Uterus (tissue), 4 donors: ENCODE results near the gene APC. TPM values are rescaled to one million over a fixed set of nuclear protein-coding genes. Genes with fewer than 3 reads are reported as not detected.

ENCODE experiments used
- DNase-seq, 2 donors: peaks; one replicate each; pipeline ENCODE4 v3.0.0-alpha.2; 2019 to 2020
- H3K27ac ChIP-seq, 2 donors: fragments of 200-600 bp; sonication (generic); 1 replicate in 1 of 2; 2 replicates in 1 of 2; pipeline ENCODE4 v1.5.1; 2016 to 2018
- H3K27me3 ChIP-seq, 2 donors: fragments of 200-600 bp; sonication (generic); one replicate each; pipeline ENCODE4 v1.5.1; 2018 to 2019; ENCODE audit warnings: control low read depth in 1 of 2
- H3K36me3 ChIP-seq, 2 donors: fragments of 200-600 bp; sonication (generic); one replicate each; pipeline ENCODE4 v1.5.1; 2019; ENCODE audit warnings: control low read depth in 1 of 2
- H3K4me1 ChIP-seq, 2 donors: fragments of 200-600 bp; sonication (generic); one replicate each; pipeline ENCODE4 v1.5.1; 2018 to 2019; ENCODE audit warnings: control low read depth in 1 of 2
- H3K4me3 ChIP-seq, 2 donors: fragments of 200-600 bp; sonication (generic); 1 replicate in 1 of 2; 2 replicates in 1 of 2; pipeline ENCODE4 v1.5.1; 2018 to 2019; ENCODE audit warnings: mild to moderate bottlenecking in 1 of 2
- H3K9me3 ChIP-seq, 2 donors: fragments of 200-600 bp; sonication (generic); one replicate each; pipeline ENCODE4 v1.5.1; 2019; ENCODE audit warnings: control low read depth in 1 of 2
- POLR2A ChIP-seq, 2 donors: fragments of 450-650 bp; IDR thresholded peaks; one replicate each; pipeline ENCODE4 v1.6.1; 2016; ENCODE audit warnings: antibody characterized with exemption in 2 of 2, mild to moderate bottlenecking in 1 of 2, moderate library complexity in 1 of 2
- intact Hi-C: fragments of 100-400 bp; cut with DNase I; formaldehyde crosslinking; loops from one replicate; pipeline ENCODE4 v1.15.1; 2023; ENCODE audit warnings: low total_unique reads
- total RNA-seq, 4 donors: library from RNA; depleted of rRNA in 3 of 4; stranded (reverse); fragments of >200 nt in 3 of 4; gene quantifications; one replicate each; pipeline versions ENCODE4 v1.1.0 to v1.2.4, GENCODE V29; 2014 to 2023
- TF ChIP-seq, protein P1 (sequence below), 4 experiments: fragments of 200-600 bp in 2 of 4; fragments of 450-650 bp in 2 of 4; sonication (generic) in 2 of 4; IDR thresholded peaks; one replicate each; pipeline ENCODE4 v1.5.1; 2016 to 2019; ENCODE audit warnings: antibody characterized with exemption in 4 of 4, mild to moderate bottlenecking in 2 of 4, moderate library complexity in 1 of 4
- donor health status: DM: yes; HTN: yes; CAD: no.

APC gene
- total RNA-seq, 4 donors from 2014 or later, result 45.4 to 132 (median 91.7) TPM

GRCh38 chr5:112787896-112788295 is 50.2 kb downstream of the APC start:
- H3K4me3 ChIP-seq, result no peak overlapping the region

GRCh38 chr5:112793201-112793600 is 55.5 kb downstream of the APC start:
- Histone ChIP-seq H3K4me3 (no peak overlapping the region), H3K36me3 (no peaks in the 10 kb centered on the region), H3K27ac (no peak overlapping the region), H3K9me3 (no peaks in the 10 kb centered on the region), H3K27me3 (no peaks in the 10 kb centered on the region), H3K4me1 (no peaks in the 10 kb centered on the region)
- TF ChIP-seq, protein P1, sequence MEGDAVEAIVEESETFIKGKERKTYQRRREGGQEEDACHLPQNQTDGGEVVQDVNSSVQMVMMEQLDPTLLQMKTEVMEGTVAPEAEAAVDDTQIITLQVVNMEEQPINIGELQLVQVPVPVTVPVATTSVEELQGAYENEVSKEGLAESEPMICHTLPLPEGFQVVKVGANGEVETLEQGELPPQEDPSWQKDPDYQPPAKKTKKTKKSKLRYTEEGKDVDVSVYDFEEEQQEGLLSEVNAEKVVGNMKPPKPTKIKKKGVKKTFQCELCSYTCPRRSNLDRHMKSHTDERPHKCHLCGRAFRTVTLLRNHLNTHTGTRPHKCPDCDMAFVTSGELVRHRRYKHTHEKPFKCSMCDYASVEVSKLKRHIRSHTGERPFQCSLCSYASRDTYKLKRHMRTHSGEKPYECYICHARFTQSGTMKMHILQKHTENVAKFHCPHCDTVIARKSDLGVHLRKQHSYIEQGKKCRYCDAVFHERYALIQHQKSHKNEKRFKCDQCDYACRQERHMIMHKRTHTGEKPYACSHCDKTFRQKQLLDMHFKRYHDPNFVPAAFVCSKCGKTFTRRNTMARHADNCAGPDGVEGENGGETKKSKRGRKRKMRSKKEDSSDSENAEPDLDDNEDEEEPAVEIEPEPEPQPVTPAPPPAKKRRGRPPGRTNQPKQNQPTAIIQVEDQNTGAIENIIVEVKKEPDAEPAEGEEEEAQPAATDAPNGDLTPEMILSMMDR (IDR thresholded peaks at IDR 0.05), result no peak
- TF ChIP-seq POLR2A (IDR thresholded peaks at IDR 0.05), result no peak
- intact Hi-C loops, result no loop called here
- DNase-seq, result no peak

More at GRCh38 chr5:112787896-112788295, 50.2 kb downstream of the APC start:
- Histone ChIP-seq H3K4me1 (no peaks in the 10 kb centered on the region), H3K36me3 (no peaks in the 10 kb centered on the region), H3K27me3 (no peaks in the 10 kb centered on the region), H3K27ac (no peak overlapping the region), H3K9me3 (no peaks in the 10 kb centered on the region)
- no peak for DNase-seq
- TF ChIP-seq, protein P1 (IDR thresholded peaks at IDR 0.05), result no peak
- no peak for TF ChIP-seq POLR2A (IDR thresholded peaks at IDR 0.05)
- intact Hi-C loops, result no loop called here

GRCh38 chr5:112794410-112794809 is 56.7 kb downstream of the APC start:
- Histone ChIP-seq H3K4me3 (no peak overlapping the region), H3K4me1 (no peaks in the 10 kb centered on the region), H3K9me3 (no peaks in the 10 kb centered on the region), H3K27ac (no peak overlapping the region), H3K36me3 (no peaks in the 10 kb centered on the region), H3K27me3 (no peaks in the 10 kb centered on the region)
- TF ChIP-seq, protein P1 (IDR thresholded peaks at IDR 0.05), result no peak
- TF ChIP-seq POLR2A (IDR thresholded peaks at IDR 0.05), result no peak
- DNase-seq, result no peak
- intact Hi-C loops, result no loop called here

DNA sequence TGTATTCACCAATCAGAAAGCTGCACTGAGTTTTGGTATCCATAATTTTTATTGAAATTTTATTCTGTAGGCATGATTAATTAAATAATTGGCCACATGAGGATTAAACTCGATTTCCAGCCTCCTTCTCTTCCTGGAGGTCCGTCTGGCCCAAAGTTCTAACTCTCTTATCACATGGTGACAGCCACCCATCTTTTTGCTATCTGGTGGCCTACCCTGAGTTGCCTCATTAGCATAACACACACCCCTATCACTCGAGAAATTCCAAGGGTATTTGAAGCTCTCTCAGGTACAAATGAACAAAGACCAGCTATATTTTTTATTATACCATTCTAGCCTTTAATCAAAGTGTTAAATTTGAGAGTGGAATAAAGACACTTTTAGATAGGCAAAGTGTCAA is 57.7 kb downstream of the APC start:
- TF ChIP-seq, protein P1 (IDR thresholded peaks at IDR 0.05), result no peak
- TF ChIP-seq POLR2A (IDR thresholded peaks at IDR 0.05), result no peak
- no peaks in the 10 kb centered on the region for H3K9me3 ChIP-seq
- DNase-seq, result no peak
- H3K27ac ChIP-seq, result no peak overlapping the region
- no peak overlapping the region for H3K4me3 ChIP-seq
- H3K27me3 ChIP-seq, result no peaks in the 10 kb centered on the region
- intact Hi-C loops, result no loop called here
- H3K36me3 ChIP-seq, result no peaks in the 10 kb centered on the region
- no peaks in the 10 kb centered on the region for H3K4me1 ChIP-seq

DNA sequence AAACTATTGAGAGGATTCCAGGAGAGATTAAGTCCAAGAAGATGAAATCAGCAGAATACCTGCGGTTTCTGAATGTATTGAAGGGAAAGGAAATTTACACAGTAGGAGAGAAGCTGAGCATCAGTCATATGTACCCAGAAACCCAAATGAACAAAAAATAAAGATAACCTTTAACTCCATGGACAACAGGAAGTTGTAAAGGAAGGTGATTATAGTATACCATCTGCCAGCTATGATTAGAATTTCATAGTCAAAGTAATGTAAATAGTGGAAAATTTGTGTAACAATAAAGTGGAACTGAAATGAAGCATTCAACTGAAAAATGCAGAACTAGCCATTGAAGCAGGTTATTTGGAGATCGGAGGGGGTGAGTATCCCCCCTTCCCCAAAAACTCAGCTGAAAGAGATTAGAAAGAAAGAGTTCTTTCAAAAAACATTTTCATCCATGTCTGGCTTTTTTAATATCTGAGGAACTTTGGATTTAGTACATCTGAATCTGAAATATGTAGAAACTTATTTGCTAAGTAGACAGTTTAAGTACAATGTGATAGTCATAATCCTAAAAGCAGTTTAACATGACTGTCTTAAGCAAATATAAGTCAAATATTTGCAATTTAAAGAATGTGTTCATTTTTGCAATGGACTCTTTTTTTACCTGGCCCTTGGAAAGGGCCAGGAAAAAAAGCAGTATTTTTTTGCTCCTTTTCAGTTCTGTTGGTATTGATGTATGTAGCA is 58.4 kb downstream of the APC start:
- Histone ChIP-seq H3K9me3 (no peaks in the 10 kb centered on the region), H3K36me3 (no peaks in the 10 kb centered on the region), H3K4me3 (no peak overlapping the region), H3K4me1 (no peaks in the 10 kb centered on the region), H3K27ac (no peak overlapping the region), H3K27me3 (no peaks in the 10 kb centered on the region)
- TF ChIP-seq, protein P1 (IDR thresholded peaks at IDR 0.05), result no peak
- TF ChIP-seq POLR2A (IDR thresholded peaks at IDR 0.05), result no peak
- intact Hi-C loops, result no loop called here
- no peak for DNase-seq
